Measurements from ENCODE around the gene PALLD. TPM values are rescaled to one million over a fixed set of nuclear protein-coding genes. Genes with fewer than 3 reads are reported as not detected.

Gene PALLD
- total RNA-seq, 4 donors from 2014 or later: 1,903 to 3,507 (median 2,130) TPM

GRCh38 chr4:168839758-168840391 is 343.0 kb downstream of the PALLD start:
- 35% methylated on average over 3 of the region's 3 CpGs for WGBS
- H3K4me3 ChIP-seq: peak overlapping the region; percentile 24 to 89 (median 60)

DNA sequence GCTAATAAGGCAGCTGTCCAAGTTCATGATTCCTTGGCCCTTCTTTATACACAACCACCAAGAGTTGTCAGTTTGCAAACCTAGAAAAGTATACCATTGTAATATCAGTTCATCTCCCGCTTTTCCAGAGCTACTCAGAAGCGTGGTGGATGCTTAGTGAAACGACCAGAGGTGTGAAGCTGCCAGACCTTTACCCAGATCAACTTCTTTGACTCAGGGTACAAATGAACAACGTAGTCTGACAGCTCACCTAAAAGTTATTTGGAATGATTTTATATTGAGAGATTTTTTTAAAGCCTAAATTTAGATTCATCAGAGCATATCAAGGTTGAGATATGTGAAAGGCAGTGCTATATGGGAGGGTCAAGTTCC is 343.5 kb downstream of the PALLD start:
- 55% methylated on average over 4 of the region's 4 CpGs for WGBS
- peaks cover 65 to 94% (median 91%) of the 10 kb centered on the region in 4 donors for H3K4me1 ChIP-seq
- TF ChIP-seq CTCF (IDR thresholded peaks at IDR 0.05): no peak
- TF ChIP-seq POLR2A (IDR thresholded peaks at IDR 0.05; ENCODE audit: low read depth): no peak
- TF ChIP-seq EP300 (IDR thresholded peaks at IDR 0.05): no peak
- peak in 1 of 2 donors; percentile 46 for TF ChIP-seq POLR2AphosphoS5 (IDR thresholded peaks at IDR 0.05)

More at GRCh38 chr4:168839758-168840391, 343.0 kb downstream of the PALLD start:
- Histone ChIP-seq H3K27ac (replicated peaks in 1 of 4) (peak overlapping the region; percentile 97 to 99 (median 99)), H3K9me3 (no peaks in the 10 kb centered on the region), H3K4me1 (peaks cover 61 to 92% (median 86%) of the 10 kb centered on the region in 4 donors), H3K36me3 (peaks cover 0 to 13% (median 4%) of the 10 kb centered on the region in 4 donors), H3K27me3 (no peaks in the 10 kb centered on the region)
- no peak for DNase-seq (ENCODE audit: extremely low spot score)
- TF ChIP-seq POLR2A (IDR thresholded peaks at IDR 0.05; ENCODE audit: low read depth) (no peak), EP300 (IDR thresholded peaks at IDR 0.05) (peak; percentile 53), POLR2AphosphoS5 (IDR thresholded peaks at IDR 0.05) (peak; percentile 30 to 81), CTCF (IDR thresholded peaks at IDR 0.05) (no peak)
- intact Hi-C loops (cut with DNase I): loop anchor here (5.0 kb wide), 1 partner anchor 37 kb away; no protein-coding TSS in a partner anchor

DNA sequence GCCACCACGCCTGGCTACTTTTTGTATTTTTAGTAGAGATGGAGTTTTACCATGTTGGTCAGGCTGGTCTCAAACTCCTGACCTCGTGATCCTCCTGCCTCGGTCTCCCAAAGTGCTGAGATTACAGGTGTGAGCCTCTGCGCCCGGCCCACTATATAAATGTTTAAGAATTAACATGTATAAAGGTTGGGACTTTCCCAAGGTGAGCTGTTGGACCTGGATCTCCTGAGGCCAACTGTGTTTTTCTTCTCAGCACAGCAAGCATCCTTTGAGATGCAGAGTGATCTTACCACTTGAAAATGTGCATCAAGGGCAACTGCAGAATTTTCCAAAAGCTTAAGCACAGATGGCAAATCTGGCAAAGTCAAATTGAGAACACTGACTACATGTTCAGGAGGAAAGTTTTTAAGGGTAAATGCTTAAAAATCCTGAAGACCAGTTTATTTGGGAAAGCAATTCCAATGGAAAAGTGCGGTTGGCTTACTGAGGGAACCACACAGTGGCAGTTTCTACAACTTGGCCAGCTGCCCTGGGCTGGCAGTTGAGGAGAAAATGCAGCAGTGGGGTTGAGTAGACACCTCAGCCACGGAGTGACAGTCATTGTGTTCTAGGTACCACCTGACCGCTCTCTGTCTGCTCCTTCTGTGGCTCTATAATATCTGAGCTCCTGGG is 344.3 kb downstream of the PALLD start:
- H3K4me1 ChIP-seq: peaks cover 69 to 99% (median 97%) of the 10 kb centered on the region in 4 donors
- H3K4me3 ChIP-seq: peak overlapping the region; percentile 4 to 89 (median 52)
- H3K9me3 ChIP-seq: no peaks in the 10 kb centered on the region
- DNase-seq (ENCODE audit: extremely low spot score): no peak
- 67% methylated on average over 8 of the region's 8 CpGs for WGBS
- TF ChIP-seq POLR2A (IDR thresholded peaks at IDR 0.05; ENCODE audit: low read depth) (no peak), POLR2AphosphoS5 (IDR thresholded peaks at IDR 0.05) (peak in 1 of 2 donors; percentile 21)
- peaks cover 0 to 13% (median 4%) of the 10 kb centered on the region in 4 donors for H3K36me3 ChIP-seq
- intact Hi-C loops (cut with DNase I): loop anchor here (5.0 kb wide), 1 partner anchor 36 kb away; no protein-coding TSS in a partner anchor
- H3K27me3 ChIP-seq: no peaks in the 10 kb centered on the region
- H3K27ac ChIP-seq (replicated peaks in 1 of 4): peak overlapping the region; percentile 97 to 99 (median 99)

More for the DNA sequence above, 343.5 kb downstream of the PALLD start:
- DNase-seq (ENCODE audit: extremely low spot score): no peak
- Histone ChIP-seq H3K27ac (replicated peaks in 1 of 4) (peak overlapping the region; percentile 97 to 99 (median 99)), H3K9me3 (no peaks in the 10 kb centered on the region), H3K4me3 (peak overlapping the region in 3 of 4 donors; percentile 24 to 89 (median 79)), H3K27me3 (no peaks in the 10 kb centered on the region), H3K36me3 (peaks cover 0 to 13% (median 4%) of the 10 kb centered on the region in 4 donors)
- intact Hi-C loops (cut with DNase I): loop anchor here (5.0 kb wide), 1 partner anchor 37 kb away; no protein-coding TSS in a partner anchor

- peaks cover 0 to 13% (median 4%) of the 10 kb centered on the region in 4 donors for H3K36me3 ChIP-seq
- no peak for DNase-seq (ENCODE audit: extremely low spot score)
- no peaks in the 10 kb centered on the region for H3K27me3 ChIP-seq
- H3K9me3 ChIP-seq: no peaks in the 10 kb centered on the region
- intact Hi-C loops (cut with DNase I): loop anchor here (5.0 kb wide), 1 partner anchor 36 kb away; no protein-coding TSS in a partner anchor
- H3K4me1 ChIP-seq: peaks cover 73 to 100% (median 98%) of the 10 kb centered on the region in 4 donors
- TF ChIP-seq EP300 (IDR thresholded peaks at IDR 0.05): no peak
- no peak for TF ChIP-seq CTCF (IDR thresholded peaks at IDR 0.05)
- TF ChIP-seq POLR2AphosphoS5 (IDR thresholded peaks at IDR 0.05): no peak
- no peak for TF ChIP-seq POLR2A (IDR thresholded peaks at IDR 0.05; ENCODE audit: low read depth)
- peak overlapping the region; percentile 97 to 99 (median 99) for H3K27ac ChIP-seq (replicated peaks in 1 of 4)
- peak overlapping the region; percentile 4 to 89 (median 52) for H3K4me3 ChIP-seq
These were observed 344.8 kb downstream of the PALLD start for GRCh38 chr4:168841672-168842019.

DNA sequence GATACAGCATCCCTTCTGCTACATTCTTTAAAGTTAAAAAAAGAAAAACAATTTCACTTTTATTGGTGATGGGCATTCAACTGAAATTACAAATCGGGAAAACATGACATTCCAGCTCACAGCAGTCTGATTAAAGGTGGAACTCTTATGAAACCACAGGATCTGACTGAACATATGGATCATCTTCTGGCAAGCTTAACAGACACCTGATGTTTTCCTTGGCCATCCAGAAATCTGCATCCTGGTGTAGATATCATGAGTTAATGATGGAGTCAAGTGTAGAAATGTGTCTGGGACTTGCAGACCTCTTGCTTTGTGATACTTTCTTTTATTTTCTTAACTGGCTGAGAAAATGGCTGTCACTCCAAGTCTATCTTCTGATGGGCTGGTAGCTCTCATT is 345.3 kb downstream of the PALLD start:
- Histone ChIP-seq H3K4me1 (peaks cover 78 to 100% (median 99%) of the 10 kb centered on the region in 4 donors), H3K36me3 (peaks cover 0 to 13% (median 4%) of the 10 kb centered on the region in 4 donors), H3K27ac (replicated peaks in 1 of 4) (peak overlapping the region; percentile 97 to 99 (median 99)), H3K27me3 (no peaks in the 10 kb centered on the region), H3K9me3 (no peaks in the 10 kb centered on the region), H3K4me3 (peak overlapping the region in 2 of 4 donors; percentile 79 to 89)
- 61% methylated on average over 1 of the region's 1 CpG for WGBS
- no peak for DNase-seq (ENCODE audit: extremely low spot score)
- intact Hi-C loops (cut with DNase I): loop anchor here (5.0 kb wide), 1 partner anchor 35 kb away; no protein-coding TSS in a partner anchor
- peak in 1 of 2 donors; percentile 32 for TF ChIP-seq POLR2AphosphoS5 (IDR thresholded peaks at IDR 0.05)
- TF ChIP-seq EP300 (IDR thresholded peaks at IDR 0.05): no peak
